Thyroid gland (tissue), 4 donors: ENCODE results near the gene MRGPRF. TPM values are rescaled to one million over a fixed set of nuclear protein-coding genes. Genes with fewer than 3 reads are reported as not detected.

Experiments used
- DNase-seq, 2 donors: peaks; one replicate each; pipeline ENCODE4 v3.0.0-alpha.2; 2019
- H3K27ac ChIP-seq, 3 donors: fragments of 200-600 bp; sonication (generic); 1 replicate in 2 of 3; 2 replicates in 1 of 3; pipeline ENCODE4 v1.5.1; 2016 to 2019; ENCODE audit warnings: mild to moderate bottlenecking in 1 of 3, moderate library complexity in 1 of 3
- H3K27me3 ChIP-seq: fragments of 200-600 bp; sonication (generic); one replicate; pipeline ENCODE4 v1.5.1; 2019
- H3K36me3 ChIP-seq, 2 donors: fragments of 200-600 bp; sonication (generic); one replicate each; pipeline ENCODE4 v1.5.1; 2016 to 2019
- H3K4me1 ChIP-seq, 2 donors: fragments of 200-600 bp; sonication (generic); one replicate each; pipeline ENCODE4 v1.5.1; 2017 to 2019
- H3K4me3 ChIP-seq, 3 donors: fragments of 200-600 bp; sonication (generic); replicated peaks in 1 of 3; 1 replicate in 2 of 3; 2 replicates in 1 of 3; pipeline ENCODE4 v1.5.1; 2016; ENCODE audit warnings: mild to moderate bottlenecking in 1 of 3
- H3K9me3 ChIP-seq: fragments of 200-600 bp; sonication (generic); one replicate; pipeline ENCODE4 v1.5.1; 2017
- CTCF ChIP-seq, 6 experiments: fragments of 200-600 bp in 3 of 6; fragments of 450-650 bp in 3 of 6; sonication (generic) in 3 of 6; IDR thresholded peaks; one replicate each; pipeline ENCODE4 v1.5.1; 2016 to 2019; ENCODE audit warnings: antibody characterized with exemption in 6 of 6, mild to moderate bottlenecking in 2 of 6, inconsistent platforms in 1 of 6, moderate library complexity in 1 of 6
- POLR2A ChIP-seq, 2 donors: fragments of 450-650 bp; IDR thresholded peaks; one replicate each; pipeline ENCODE4 v1.6.1; 2017; ENCODE audit warnings: antibody characterized with exemption in 2 of 2, mild to moderate bottlenecking in 2 of 2, moderate library complexity in 1 of 2
- WGBS, 2 donors: methylation state at CpG; one replicate each; pipeline ENCODE4 v1.1.5; 2017; 5-methylcytosine and 5-hydroxymethylcytosine counted together
- intact Hi-C: fragments of 100-400 bp; cut with DNase I; formaldehyde crosslinking; loops from one replicate; pipeline ENCODE4 v1.15.1; 2023
- total RNA-seq, 4 donors: library from RNA; depleted of rRNA; stranded (reverse); fragments of >200 nt; gene quantifications; one replicate each; pipeline ENCODE4 v1.2.3, GENCODE V29; 2016

The MRGPRF gene
- total RNA-seq, 4 donors from 2014 or later: 5.0 to 7.6 (median 6.6) TPM

DNA sequence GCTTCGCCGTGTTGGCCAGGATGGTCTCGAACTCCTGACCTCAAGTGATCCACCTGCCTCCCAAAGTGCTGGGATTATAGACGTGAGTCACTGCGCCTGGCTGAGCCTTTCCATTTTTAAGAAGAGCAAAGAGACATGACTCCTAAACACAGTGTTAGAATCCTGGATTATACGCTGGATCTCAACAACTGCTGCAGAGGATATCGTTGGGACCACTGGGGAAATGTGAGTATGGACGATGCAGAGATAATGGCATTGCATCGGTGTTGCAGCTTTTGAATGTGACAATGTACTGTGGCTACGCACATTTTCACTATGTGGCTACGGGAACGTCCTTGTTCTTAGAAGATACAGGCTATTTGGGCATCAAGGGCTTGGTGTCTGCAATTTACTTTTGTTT is 6.2 kb downstream of the MRGPRF start:
- TF ChIP-seq POLR2A (IDR thresholded peaks at IDR 0.05) (no peak), CTCF (IDR thresholded peaks at IDR 0.05) (no peak)
- Histone ChIP-seq H3K4me1 (peaks cover 0 to 28% of the 10 kb centered on the region in 2 donors), H3K4me3 (no peak overlapping the region), H3K27me3 (no peaks in the 10 kb centered on the region), H3K27ac (no peak overlapping the region), H3K9me3 (no peaks in the 10 kb centered on the region), H3K36me3 (no peaks in the 10 kb centered on the region)
- WGBS, 2 donors: 87 to 89% methylated on average over 12 of the region's 12 CpGs
- intact Hi-C loops: no loop called here
- no peak for DNase-seq

GRCh38 chr11:69005631-69006368 is 7.2 kb downstream of the MRGPRF start:
- Histone ChIP-seq H3K36me3 (no peaks in the 10 kb centered on the region), H3K4me1 (peaks cover 0 to 29% of the 10 kb centered on the region in 2 donors), H3K27ac (no peak overlapping the region), H3K4me3 (no peak overlapping the region), H3K27me3 (no peaks in the 10 kb centered on the region), H3K9me3 (no peaks in the 10 kb centered on the region)
- intact Hi-C loops: no loop called here
- WGBS, 2 donors: 94% methylated on average over 37 to 48 of the region's 48 CpGs
- no peak for DNase-seq
- TF ChIP-seq CTCF (IDR thresholded peaks at IDR 0.05): no peak
- TF ChIP-seq POLR2A (IDR thresholded peaks at IDR 0.05): no peak

- H3K27me3 ChIP-seq: no peaks in the 10 kb centered on the region
- no peaks in the 10 kb centered on the region for H3K9me3 ChIP-seq
- DNase-seq: no peak
- WGBS, 2 donors: 91% methylated on average over 23 to 27 of the region's 27 CpGs
- TF ChIP-seq POLR2A (IDR thresholded peaks at IDR 0.05) (no peak), CTCF (IDR thresholded peaks at IDR 0.05) (no peak)
- no peak overlapping the region for H3K27ac ChIP-seq
- H3K36me3 ChIP-seq: no peaks in the 10 kb centered on the region
- peaks cover 0 to 25% of the 10 kb centered on the region in 2 donors for H3K4me1 ChIP-seq
- no peak overlapping the region for H3K4me3 ChIP-seq
- intact Hi-C loops: no loop called here
Measured at GRCh38 chr11:69005183-69005630, 7.8 kb downstream of the MRGPRF start.

DNA sequence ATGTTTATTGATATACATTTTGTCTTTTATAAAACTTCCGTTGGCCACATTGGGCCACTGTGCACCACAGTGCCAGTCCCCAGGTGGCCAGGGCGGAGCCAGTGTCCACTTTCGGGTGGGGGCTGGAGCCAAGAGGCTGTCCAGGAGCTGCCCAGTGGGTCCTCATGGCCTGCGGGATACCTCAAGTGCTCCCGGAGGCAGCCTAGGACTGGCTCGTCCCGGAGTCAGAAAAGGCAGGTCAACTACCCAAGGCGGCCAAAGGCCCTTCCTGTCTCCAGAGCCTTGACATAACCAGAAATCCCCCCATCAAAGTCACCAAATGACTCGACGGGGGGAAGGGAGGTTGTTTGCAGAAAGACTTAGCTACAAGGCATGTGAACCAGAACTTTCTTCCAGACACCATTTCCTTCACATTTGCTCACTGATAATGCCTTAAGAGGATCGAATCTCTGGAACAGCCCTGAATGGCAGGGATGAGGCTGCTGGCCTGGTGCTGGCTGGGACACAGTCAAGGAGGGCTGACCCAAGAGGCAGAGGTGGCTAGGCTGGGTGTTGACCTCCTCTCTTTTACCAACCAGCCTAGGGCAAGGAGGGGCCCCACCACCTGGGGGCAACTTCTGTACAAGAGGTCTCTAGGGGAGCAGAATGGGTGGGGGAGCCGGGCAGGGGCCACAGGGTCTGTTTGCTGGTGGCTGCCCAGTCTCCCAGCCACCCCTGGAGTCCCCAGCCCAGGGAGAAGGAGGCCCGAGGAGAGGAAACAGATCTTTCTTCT is 8.4 kb downstream of the MRGPRF start:
- Histone ChIP-seq H3K4me1 (peaks cover 0 to 25% of the 10 kb centered on the region in 2 donors), H3K27me3 (no peaks in the 10 kb centered on the region), H3K9me3 (no peaks in the 10 kb centered on the region), H3K27ac (no peak overlapping the region), H3K4me3 (no peak overlapping the region), H3K36me3 (no peaks in the 10 kb centered on the region)
- TF ChIP-seq POLR2A (IDR thresholded peaks at IDR 0.05) (no peak), CTCF (IDR thresholded peaks at IDR 0.05) (no peak)
- intact Hi-C loops: no loop called here
- no peak for DNase-seq
- WGBS, 2 donors: 72 to 88% methylated on average over 7 of the region's 13 CpGs

DNA sequence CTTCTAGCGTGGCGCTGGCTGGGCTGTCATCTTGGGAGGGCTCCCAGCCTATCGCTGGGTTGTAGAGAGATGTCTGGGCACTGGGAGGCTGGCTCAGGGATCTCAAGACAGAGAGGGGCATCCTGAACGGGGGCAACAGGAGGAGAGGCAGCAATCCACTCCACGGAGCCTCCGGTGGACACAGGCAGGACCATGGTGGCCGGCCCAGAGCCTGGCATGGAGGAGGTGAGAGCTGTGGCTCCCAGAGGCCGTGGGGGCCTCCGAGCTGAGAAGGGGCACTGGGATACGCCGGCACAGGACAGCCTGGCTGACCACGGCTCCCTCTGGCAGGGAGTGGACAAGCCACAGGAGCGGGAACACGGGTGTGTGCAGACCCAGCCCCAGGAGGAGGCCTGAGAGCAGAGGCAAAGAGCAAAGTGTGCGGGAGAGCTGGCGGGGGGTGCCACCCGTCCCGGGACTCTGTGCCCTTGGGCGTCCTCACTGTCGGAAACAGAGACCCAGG is 9.1 kb downstream of the MRGPRF start:
- Histone ChIP-seq H3K4me3 (no peak overlapping the region), H3K9me3 (no peaks in the 10 kb centered on the region), H3K27me3 (no peaks in the 10 kb centered on the region), H3K27ac (no peak overlapping the region), H3K36me3 (no peaks in the 10 kb centered on the region), H3K4me1 (peaks cover 0 to 26% of the 10 kb centered on the region in 2 donors)
- DNase-seq: no peak
- no peak for TF ChIP-seq POLR2A (IDR thresholded peaks at IDR 0.05)
- intact Hi-C loops: no loop called here
- whole genome bisulfite sequencing, 2 donors: 85 to 91% methylated on average over 16 to 20 of the region's 20 CpGs
